ENCODE measurements around the gene NF1.
"Not testable (repeated sequence)": the region's sequence is repeated elsewhere in the genome, so short reads cannot be mapped to it uniquely, and the experiment has no call there.

The NF1 gene, protein sequence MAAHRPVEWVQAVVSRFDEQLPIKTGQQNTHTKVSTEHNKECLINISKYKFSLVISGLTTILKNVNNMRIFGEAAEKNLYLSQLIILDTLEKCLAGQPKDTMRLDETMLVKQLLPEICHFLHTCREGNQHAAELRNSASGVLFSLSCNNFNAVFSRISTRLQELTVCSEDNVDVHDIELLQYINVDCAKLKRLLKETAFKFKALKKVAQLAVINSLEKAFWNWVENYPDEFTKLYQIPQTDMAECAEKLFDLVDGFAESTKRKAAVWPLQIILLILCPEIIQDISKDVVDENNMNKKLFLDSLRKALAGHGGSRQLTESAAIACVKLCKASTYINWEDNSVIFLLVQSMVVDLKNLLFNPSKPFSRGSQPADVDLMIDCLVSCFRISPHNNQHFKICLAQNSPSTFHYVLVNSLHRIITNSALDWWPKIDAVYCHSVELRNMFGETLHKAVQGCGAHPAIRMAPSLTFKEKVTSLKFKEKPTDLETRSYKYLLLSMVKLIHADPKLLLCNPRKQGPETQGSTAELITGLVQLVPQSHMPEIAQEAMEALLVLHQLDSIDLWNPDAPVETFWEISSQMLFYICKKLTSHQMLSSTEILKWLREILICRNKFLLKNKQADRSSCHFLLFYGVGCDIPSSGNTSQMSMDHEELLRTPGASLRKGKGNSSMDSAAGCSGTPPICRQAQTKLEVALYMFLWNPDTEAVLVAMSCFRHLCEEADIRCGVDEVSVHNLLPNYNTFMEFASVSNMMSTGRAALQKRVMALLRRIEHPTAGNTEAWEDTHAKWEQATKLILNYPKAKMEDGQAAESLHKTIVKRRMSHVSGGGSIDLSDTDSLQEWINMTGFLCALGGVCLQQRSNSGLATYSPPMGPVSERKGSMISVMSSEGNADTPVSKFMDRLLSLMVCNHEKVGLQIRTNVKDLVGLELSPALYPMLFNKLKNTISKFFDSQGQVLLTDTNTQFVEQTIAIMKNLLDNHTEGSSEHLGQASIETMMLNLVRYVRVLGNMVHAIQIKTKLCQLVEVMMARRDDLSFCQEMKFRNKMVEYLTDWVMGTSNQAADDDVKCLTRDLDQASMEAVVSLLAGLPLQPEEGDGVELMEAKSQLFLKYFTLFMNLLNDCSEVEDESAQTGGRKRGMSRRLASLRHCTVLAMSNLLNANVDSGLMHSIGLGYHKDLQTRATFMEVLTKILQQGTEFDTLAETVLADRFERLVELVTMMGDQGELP (N-terminal part only)

DNA sequence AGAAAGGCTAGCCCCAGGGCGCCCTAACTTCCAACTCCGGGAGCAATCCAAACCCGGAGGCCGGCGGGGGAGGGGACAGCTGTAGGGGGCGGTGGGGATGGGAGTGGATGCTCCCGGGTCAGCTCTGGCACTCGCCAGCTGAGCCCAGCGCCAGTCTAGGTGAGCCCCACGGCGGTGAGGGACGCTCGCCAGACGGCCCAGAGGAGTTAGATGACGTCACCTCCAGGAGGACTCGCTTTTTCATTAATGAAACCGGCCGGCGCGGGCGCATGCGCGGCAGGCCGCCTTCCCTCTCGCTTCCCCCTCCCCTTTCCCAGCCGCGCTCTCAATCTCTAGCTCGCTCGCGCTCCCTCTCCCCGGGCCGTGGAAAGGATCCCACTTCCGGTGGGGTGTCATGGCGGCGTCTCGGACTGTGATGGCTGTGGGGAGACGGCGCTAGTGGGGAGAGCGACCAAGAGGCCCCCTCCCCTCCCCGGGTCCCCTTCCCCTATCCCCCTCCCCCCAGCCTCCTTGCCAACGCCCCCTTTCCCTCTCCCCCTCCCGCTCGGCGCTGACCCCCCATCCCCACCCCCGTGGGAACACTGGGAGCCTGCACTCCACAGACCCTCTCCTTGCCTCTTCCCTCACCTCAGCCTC lies at the start of gene NF1:
NF1 (plus strand) TSS at position 378 of the 636 bp plus-strand sequence. CDS start 333 bp downstream, outside the sequence.
- DNase-seq = peak; percentile 92

DNA sequence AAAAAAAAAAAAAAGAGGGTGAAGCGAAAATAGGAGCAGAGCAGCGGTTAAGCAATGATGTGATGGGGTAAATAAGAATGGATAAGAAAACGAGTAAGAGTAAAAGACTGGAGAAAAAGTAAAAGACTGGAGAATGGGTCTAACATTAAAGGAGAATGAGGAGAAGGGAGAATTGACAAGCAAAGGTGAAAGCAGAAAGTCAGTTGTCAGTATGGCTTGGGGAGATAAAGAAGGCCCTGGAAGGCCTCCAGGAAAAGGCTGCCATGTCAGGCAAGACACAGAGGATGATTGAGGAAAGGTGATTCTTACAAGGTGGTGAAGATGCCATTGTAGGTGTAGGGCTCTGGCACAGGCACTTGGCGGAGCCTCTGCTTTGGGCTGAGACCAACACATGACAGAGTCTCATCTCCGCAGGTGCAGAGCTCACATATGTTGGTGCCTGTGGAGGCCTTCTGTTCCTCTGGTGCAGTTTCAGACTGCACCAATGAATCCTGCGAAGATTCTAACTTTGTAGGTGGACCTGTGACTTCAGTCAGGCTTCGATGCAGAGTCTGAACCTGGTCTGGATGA lies 47.8 kb upstream of the NF1 start:
- not testable (repeated sequence) for DNase-seq

DNA sequence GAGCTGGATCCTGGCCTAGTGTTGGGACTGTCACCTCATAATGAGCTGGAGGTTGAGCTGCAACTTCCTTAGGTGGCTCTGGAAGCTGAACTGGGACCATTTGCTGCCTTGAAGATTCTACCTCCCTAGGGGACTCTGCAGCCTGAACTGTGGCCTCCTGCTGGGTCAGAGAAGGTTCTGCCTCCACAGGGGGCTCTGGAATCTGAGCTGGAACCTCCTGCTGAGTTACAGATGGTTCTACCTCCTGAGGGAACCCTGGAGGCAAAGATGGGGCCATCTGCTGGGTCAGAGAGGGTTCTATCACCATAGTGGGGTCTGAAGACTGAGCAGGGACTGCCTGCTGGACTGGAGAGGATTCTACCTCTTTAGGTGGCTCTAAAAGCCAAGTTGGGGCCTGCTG lies 46.6 kb upstream of the NF1 start:
- DNase-seq = no peak

DNA sequence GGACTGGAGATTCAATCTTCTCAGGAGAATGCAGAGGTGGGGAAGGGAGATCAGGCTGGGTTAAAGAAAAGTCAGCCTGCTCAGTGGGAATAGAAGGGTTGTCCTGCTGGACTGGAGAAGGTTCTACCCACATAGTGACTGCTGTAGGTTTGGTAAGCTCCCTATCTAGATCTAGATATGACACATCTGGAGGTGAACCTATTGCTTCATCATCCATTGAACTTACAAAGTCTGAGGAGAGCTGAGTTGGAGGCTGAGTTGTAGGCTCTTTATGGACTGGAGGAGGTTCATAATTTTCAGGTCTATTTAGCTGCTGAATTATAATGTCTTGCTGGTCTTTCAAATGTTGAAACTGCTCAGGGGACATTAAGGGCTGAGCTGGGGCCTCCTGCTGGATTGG lies 46.0 kb upstream of the NF1 start:
- no peak for DNase-seq

DNA sequence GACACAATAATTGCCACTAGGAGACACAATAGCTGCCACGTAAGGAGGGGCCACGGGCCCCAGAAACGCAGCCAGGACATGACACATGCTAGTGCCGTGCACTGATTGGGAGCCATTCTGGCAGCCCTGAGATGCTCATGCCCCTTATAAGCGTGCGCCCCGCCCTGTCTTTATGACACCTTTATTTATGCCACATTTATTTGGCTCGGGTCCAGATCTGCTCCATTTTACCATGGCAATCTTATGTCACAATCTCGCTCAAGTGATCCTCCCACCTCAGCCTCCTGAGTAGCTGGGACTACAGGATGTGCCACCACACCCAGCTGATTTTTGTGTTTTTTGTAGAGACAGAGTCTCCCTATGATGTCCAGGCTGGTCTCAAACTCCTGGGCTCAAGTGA lies 43.8 kb upstream of the NF1 start:
- no peak for DNase-seq

DNA sequence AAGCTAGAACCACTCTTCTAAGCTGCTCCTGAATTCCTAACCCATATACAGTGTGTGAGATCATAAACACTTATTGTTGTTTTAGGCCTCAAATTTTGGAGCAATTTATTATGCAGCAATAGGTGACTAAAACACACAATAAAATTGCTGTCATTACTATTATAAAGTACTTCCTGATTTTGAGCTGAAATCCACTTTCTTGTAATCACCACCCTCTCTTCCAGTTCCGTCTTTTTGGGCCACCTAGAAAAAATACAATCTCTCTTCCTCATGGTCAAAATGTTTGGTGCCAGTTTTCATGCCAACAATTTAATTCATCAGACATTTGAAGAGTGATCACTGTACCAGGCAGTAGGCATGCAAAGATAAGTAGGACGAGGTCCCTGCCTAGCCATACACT lies 43.3 kb upstream of the NF1 start:
- no peak for DNase-seq

DNA sequence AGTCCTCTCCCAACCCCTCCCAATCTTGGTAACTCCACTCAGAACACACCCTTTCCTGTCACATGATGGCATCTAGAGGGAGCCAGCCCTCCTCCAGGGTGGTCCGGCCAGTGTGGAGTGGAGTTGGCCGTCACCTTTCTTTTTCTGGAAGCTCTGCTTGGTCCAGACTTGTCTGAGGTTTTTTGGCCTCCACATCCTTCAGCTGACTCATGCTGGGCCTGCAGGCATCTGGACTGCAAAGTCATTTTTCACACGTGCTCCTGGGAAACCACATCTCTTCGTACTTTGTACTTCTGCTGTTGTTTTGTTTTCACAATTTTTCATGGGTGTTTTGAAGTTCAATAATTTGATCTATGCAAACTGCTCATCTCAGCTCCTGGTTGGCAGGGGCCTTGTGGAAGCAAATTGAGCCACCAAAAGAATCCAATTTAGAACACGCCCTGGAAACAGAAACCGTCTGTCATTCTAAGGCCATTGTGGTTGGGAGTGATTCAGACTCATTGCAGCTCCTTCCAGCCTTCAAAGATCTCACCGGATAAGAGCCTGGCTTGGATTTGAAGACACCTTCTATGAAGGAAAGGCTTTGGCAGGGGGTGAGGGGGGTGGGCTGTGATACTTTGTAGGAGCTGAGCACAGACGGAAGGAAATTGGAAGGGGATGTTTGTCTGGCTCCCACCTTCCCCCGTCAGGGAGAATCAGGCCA lies 42.4 kb upstream of the NF1 start:
- no peak for DNase-seq

DNA sequence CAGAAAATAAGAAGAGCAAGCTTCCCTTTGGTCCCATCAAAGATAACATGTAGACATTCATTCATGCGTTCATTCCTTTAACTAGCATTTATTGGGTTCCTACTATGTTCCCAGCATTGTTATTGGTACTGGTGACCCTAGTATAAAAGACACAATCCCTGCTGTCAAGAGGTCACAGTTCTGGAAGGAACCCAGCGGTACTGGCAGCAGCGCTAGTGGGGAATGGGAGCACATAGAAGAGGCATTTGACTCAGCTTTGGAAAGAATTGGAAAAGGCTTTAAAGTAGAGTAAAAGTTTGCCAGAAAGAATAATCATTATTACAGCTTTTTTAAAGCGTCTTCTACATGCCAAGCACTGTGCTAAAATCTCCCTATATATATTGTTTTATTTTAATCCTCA lies 41.7 kb upstream of the NF1 start:
- DNase-seq = no peak

DNA sequence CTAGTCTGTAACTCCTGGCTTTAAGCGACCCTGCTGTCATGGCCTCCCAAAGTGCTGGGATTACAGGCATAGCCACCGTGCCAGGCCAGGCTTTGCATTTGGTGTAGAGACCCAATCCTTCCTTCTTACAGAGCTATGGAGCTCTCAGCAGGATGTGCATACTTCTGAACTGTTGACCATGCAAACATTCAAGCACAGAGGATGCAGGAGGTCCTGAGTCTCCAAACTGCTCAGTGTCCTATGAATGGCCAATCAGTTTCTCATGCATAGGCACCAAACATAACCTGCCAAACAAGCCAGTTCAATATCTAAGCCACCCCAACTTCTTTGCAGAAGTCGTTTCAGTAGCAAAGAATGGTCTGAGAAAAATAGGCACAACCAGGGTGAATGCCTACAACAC lies 40.0 kb upstream of the NF1 start:
- no peak for DNase-seq

DNA sequence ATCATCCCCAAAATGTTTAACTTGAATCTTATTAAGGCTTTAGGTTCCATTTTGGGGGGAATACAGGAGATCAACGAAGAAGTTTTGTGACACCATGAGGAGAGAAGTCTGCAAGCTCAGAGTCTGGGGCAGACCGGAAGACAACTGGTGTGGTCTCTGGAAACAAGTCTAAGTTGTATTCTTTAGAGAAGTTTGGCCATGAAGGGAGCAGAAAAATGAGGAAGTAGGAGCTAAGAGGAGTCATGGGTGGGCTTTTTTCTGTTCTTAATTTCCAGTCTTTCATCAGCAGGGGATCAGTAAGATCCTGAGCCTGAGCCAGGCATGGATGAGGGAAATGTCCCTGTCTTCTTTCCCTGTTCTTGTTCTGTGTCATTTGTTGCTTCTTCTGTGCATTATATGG lies 35.8 kb upstream of the NF1 start:
- no peak for DNase-seq

DNA sequence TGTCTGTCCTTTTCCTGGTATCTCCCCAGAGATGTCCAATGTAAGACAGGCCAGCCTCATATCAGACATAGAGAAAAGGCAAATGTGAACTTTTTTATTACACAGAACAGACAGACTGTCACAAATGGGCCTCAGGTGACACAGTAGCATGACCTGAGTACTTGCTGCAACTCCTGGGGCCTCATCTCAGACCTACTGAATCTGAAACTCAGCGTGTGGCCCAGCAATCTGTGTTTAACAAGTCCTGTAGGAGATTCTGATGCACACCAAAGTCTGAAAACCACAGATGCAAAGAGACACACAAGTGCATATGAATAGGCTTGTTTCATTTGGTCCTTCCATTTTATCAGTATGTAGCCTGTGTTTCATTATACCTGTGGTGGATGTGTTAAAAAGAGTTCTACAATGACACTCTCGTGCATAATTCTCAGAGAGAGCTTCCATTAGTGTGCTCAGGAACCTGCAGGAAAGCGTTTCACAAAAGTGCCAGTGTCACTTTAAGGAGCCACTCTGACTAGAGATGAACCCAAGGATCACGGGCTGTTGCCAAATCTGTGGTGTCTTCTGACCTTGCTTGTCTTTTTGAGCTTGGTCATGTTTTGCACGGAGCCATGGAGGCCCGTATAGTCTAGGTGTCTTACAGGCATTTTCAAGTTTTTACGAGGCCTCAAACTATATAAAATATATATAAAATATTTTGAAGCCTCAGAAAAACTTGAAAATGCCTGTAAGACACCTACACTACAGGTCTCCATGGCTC lies 33.8 kb upstream of the NF1 start:
- DNase-seq = no peak

DNA sequence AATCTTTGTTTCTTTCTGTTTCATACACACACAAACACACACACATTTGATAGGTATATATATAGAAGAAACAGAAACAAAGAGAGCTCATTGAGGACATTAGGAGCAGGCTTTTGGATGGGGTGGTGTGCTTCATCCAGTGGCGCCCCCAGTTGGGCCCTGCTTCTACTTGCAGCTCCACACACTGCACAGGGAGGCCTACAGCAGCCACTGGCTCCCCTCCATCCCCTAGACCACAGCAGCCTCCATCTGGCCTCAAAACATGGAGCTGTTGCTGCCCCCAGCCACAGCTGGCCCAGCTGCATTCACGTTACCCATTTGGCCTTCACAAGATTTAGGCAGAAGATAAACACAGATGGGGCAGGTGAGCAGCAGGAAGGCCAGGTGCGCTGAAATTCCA lies 33.1 kb upstream of the NF1 start:
- peak; percentile 3 for DNase-seq

DNA sequence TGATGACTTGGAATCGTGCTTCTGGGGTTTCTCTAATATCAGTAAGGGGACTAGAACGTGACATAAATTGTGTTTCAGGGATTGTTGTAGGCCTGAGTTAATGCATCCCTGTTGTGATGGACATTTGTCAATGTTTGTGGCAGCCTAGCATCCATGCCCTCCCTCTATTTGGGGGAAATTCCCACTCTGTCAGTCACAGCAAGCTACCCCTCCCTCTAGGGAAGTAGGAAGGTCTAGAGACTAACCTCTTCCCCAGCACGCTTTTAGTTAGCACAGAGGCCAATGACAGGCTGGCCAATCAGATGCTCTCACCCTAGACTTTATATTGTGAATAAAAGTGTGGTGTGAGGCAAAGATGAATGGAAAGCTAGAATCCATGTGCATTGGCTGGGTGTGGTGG lies 32.4 kb upstream of the NF1 start:
- DNase-seq = no peak

DNA sequence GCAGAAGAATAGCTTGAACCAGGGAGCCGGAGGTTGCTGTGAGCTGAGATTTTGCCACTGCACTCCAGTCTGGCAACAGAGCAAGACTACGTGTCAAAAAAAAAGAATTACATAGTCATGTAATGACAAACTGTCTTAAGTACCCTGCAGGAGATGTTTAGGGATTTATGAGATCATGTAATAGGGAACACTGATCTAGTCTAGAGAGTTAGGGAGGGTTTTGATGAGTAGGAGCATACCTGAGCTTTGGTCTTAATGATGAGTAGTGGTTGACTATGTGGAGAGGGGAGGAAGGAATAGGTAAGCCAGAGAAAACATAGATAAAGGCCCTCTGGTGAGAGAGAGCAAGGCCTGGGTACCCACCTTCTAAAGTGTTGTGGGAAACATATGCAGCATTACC lies 30.1 kb upstream of the NF1 start:
- no peak for DNase-seq

DNA sequence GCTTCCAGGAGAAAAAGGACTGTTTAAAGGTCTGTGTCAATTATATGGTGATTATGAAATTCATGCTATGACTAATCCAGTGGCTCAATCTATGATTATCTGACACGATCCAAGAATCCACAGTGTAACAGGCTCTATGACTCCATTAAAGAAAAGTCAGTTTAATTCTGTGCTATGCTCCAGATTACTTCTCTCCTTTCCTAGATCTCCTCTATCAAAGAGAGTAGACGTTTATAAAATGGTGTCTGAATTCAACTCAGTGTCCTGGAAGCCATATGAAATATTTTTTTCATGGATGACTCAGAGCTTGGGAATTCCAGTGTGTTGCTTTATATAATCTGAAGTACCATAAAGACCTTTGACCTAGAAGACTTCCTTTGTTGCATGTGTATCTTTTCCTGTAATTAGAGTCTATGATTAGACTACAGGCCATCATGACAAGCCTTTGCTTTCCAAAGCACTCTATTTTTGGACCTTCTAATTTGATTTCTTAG lies 27.0 kb upstream of the NF1 start:
- DNase-seq = no peak

DNA sequence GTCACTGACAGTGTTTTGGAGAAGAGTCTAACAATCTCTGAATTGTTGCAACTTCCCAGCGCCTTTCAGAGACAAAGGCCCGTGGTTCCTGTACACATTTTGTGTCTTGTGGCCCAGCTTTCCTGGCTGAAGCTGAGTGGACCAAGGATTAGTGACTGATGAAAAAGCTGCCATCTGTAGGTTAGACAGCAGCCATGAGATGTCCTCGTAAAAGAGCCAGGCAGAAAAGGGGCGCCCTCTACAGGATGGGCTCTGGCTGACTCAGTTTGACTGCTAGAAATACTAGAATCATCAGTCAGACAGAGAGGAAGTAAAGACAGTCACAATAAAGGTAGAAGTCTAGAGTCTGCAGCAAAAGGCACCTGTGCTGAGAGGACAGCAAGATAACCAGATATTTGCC lies 26.5 kb upstream of the NF1 start:
- no peak for DNase-seq

DNA sequence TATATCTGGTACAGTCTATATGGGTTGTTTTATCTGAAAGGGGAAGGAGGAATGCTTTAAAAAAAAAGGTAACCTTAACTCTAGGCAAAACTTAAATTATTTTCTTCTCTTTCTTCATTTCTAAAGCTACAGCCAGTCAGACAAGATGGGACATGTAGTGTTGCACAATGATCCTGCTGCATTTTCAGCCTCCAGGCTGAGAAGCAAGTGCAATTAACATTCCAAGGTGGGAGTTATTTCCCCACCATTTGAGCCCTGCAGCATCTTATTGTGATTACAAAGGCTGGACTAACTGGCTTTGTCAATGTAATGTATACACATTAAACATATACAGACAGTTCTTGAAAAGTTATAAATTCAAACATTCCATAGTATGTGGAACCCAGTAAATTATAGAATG lies 22.6 kb upstream of the NF1 start:
- no peak for DNase-seq

DNA sequence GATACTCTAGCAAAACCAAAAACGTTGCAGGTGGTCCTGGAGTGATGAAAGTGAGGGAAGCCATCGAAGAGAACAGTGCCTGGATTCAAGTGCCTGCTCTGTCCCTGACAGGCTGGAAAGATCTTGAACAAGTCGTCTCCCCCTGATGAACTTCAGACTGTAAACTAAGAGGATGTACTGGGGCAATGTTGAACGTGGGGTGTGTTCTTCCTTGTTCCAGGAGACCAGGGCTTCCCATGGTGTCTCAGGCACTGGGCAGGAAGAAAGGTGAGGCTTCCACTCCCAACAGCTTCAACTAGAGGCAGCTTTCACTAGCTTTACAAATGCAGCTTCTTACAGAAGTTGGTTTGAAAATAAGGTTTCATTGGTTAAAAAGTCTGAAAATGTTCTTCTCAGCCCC lies 21.4 kb upstream of the NF1 start:
- no peak for DNase-seq

DNA sequence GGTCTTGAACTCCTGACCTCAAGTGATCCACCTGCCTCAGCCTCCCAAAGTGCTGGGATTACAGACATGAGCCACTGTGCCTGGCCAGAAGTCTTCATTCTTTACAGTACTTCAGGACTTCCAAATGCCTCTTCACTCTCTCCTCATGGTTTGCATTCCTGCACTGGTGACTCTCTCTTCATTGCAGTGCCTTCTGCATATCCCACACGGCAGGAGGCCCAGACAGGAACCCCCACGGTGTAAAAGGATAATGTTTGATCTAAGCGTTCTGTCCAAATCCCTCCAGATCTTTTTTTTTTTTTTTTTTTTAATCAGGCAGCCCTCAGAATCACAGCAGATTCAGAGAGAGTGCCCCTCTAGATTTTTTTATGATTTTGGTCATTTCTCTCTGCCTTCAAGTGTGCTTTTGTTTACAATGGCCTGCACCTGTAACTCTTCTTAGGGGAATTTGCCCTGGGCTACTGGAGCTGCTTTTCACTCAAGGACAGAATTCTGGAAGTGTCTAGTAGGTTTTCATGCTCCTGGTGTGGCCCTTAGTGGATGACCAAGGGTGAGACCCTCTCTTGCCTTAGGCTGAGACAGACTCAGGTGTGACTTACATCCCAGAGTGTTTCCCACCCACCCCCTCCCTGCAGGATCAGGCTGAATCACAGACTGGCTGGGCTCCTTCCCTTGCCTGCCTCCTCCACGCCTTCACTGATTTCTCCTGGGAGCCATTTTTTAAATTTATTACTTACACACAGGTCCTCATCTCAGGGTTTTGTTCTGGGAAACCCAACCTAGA lies 19.8 kb upstream of the NF1 start:
- DNase-seq = no peak

DNA sequence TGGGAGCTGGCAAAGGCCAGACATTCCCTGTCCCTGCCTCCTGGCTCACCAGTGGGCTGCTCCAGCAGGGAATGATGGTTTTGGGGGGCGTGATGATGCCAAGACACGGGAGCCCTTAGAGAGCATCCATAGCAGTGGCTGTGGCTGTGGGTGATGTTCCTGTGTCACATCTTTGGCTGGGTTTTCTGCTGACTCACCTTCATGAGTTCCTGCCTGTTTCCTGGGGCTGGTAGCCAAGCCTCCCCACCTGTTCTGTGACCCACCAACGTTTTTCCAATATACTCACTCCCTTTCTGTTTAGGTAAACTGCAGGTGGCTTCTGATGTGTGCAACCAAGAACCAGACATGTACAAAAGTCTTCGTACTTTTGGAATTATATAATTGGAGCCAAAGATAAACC lies 16.5 kb upstream of the NF1 start:
- DNase-seq = no peak
